ENCODE measurements around the gene ZNF384. TPM values are rescaled to one million over a fixed set of nuclear protein-coding genes. Genes with fewer than 3 reads are reported as not detected.

The ZNF384 gene
- total and polyA plus RNA-seq, 2 of the 8 experiments (the other 6 are each of a cell fraction or from before 2014, with no cell fraction given): 59.0 to 59.6 TPM

DNA sequence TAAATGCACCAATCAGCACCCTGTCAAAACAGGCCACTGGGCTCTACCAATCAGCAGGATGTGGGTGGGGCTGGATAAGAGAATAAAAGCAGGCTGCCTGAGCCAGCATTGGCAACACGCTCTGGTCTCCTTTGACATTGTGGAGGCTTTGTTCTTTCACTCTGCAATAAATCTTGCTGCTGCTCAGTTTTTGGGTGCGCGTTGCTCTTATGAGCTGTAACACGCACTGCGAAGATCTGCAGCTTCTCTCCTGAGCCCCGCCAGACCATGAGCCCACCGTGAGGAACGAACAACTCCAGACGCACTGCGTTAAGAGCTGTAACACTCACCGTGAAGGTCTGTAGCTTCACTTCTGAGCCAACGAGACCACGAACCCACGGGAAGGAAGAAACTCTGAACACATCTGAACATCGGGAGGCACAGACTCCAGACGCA lies 19.8 kb upstream of the ZNF384 start:
- no peak for FAIRE-seq
- Histone ChIP-seq H2BK20ac (ENCODE audit: low read length) (no peak overlapping the region), H3K23ac (ENCODE audit: insufficient read length) (no peak overlapping the region), H3K9me3 (ENCODE audit: insufficient read depth in 2 of 2, low read depth in 1 of 2, low read length in 1 of 2) (0 out of 4 replicates have a peak, but pooled peaks cover 0 to 3% of the 10 kb centered on the region in 2 experiments), H3K4me2 (ENCODE audit: insufficient read depth in 1 of 2, low read depth in 2 of 2, low read length in 2 of 2) (no peak overlapping the region), H3K4me3 (ENCODE audit: extremely low read depth in 1 of 4, insufficient read depth in 2 of 4, low read depth in 3 of 4, low read length in 4 of 4) (no peak overlapping the region), H3K18ac (ENCODE audit: extremely low read depth, low read length) (no peak overlapping the region), H3K36me3 (ENCODE audit: control insufficient read depth in 2 of 4, insufficient read depth in 4 of 4, low read length in 3 of 4) (no peaks in the 10 kb centered on the region), H4K8ac (ENCODE audit: extremely low read depth, insufficient read depth, low read length) (no peak overlapping the region), H4K91ac (replicated peaks; ENCODE audit: insufficient read length, low read length) (no peak overlapping the region), H3K56ac (replicated peaks; ENCODE audit: insufficient read length, low read depth, low read length) (no peak overlapping the region), H3K23me2 (ENCODE audit: low read depth, low read length) (no peaks in the 10 kb centered on the region), H2BK120ac (replicated peaks; ENCODE audit: low read depth, low read length) (no peak overlapping the region), H2BK5ac (ENCODE audit: low read depth, low read length) (no peak overlapping the region), H3K9ac (replicated peaks in 1 of 4; ENCODE audit: extremely low read depth in 1 of 4, low read depth in 3 of 4, low read length in 3 of 4) (no peak overlapping the region; a peak in 1 of 7 replicates), H3K14ac (ENCODE audit: insufficient read length) (no peak overlapping the region), H2BK12ac (ENCODE audit: low read depth, low read length) (no peak overlapping the region), H2BK15ac (ENCODE audit: low read length) (no peak overlapping the region), H3K4me1 (replicated peaks in 1 of 4; ENCODE audit: control insufficient read depth in 3 of 4, insufficient read depth in 4 of 4, low read length in 3 of 4) (0 out of 7 replicates have a peak, but pooled peaks cover 0 to under 1% (median 0%) of the 10 kb centered on the region in 4 experiments), H4K20me1 (replicated peaks in 1 of 2; ENCODE audit: control insufficient read depth in 1 of 2, insufficient read depth in 2 of 2, low read length in 2 of 2) (no peaks in the 10 kb centered on the region), H3K79me2 (ENCODE audit: control insufficient read depth in 1 of 2, insufficient read depth in 2 of 2, low read length in 2 of 2) (no peaks in the 10 kb centered on the region), H3K79me1 (ENCODE audit: low read depth, low read length) (no peaks in the 10 kb centered on the region), H2AFZ (ENCODE audit: low read length) (no peak overlapping the region), H4K5ac (ENCODE audit: insufficient read length, low read depth, low read length) (no peak overlapping the region), H3K4ac (replicated peaks; ENCODE audit: insufficient read length, low read depth, low read length) (no peak overlapping the region), H3K27ac (ENCODE audit: low read depth, low read length) (no peak overlapping the region), H3K27me3 (replicated peaks in 1 of 4; ENCODE audit: control insufficient read depth in 3 of 4, extremely low read depth in 1 of 4, insufficient read depth in 3 of 4, low read length in 3 of 4) (no peaks in the 10 kb centered on the region; a peak in 2 of 7 replicates), H2AK5ac (ENCODE audit: low read depth, low read length) (no peak overlapping the region)
- CTCF ChIA-PET (ENCODE audit: partially characterized antibody): interaction anchor here (0.9 to 1.3 kb wide), 3 partner anchors 10 to 227 kb away, joined by 3 read pairs; no protein-coding TSS in a partner anchor
- 87% methylated on average over 16 of the region's 16 CpGs; no CpG with 5 or more reads in 1 of the 2 experiments for WGBS, 2 experiments (ENCODE audit: extremely low coverage in 1 of 2, insufficient coverage in 1 of 2, insufficient read length in 1 of 2, insufficient replicate concordance in 2 of 2, low coverage in 1 of 2, low lambda C conversion rate in 2 of 2, missing lambda C conversion rate in 1 of 2)
- POLR2A ChIA-PET (ENCODE audit: partially characterized antibody): interaction anchor here (1.1 to 1.7 kb wide), 3 partner anchors 10 to 43 kb away, joined by 3 to 10 read pairs (median 4); partner anchors contain the start of genes COPS7A and MLF2
- no peak for DNase-seq (ENCODE audit: low read depth in 1 of 2, low spot score in 2 of 2)
- TF ChIP-seq CTCF (IDR thresholded peaks at IDR 0.05; ENCODE audit: control extremely low read depth in 1 of 3, insufficient read depth in 1 of 3, low read depth in 1 of 3, low read length in 3 of 3) (no peak), KDM4A (IDR thresholded peaks at IDR 0.05; ENCODE audit: low read depth, low read length, severe bottlenecking) (no peak), E2F6 (IDR thresholded peaks at IDR 0.05) (no peak)

Data from H1 (cell line).